Measurements from ENCODE around the gene RGR. TPM values are rescaled to one million over a fixed set of nuclear protein-coding genes. Genes with fewer than 3 reads are reported as not detected.
A peak's percentile ranks its signal among the peaks of the same experiment; 100 is the strongest.

Gene RGR
- total RNA-seq, 1 experiment from 2014 or later = not detected

DNA sequence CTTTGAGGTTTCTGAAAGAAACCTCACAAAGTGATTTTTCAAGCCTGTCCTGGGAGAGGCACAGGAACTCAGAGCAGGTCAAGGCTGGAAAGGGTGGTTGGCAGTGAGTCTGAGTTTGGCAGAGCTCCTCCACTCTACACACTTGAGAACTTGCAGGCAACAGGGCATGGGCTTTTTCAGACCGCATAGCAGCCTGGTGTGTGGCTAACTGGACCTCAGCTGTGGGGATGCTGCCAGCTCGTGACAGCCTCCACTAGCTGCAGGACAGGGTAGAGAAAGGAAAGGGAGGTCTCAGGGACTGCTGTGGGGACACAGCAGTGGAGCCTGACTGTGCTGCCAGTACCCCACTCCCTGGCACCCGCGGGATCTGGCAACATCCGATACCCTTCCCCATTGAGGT, 47.9 kb upstream of the RGR start:
- DNase-seq (ENCODE audit: low read depth, low spot score) (no peak), ATAC-seq (peak; percentile 39; the same call in 1 of the 2 replicates)
- CTCF ChIA-PET = no interaction called here
- POLR2A ChIA-PET = no interaction called here
- Histone ChIP-seq H3K27ac (ENCODE audit: low read length) (no peak overlapping the region), H3K9me3 (ENCODE audit: control insufficient read depth, insufficient read depth, low read depth, low read length) (no peaks in the 10 kb centered on the region), H3K36me3 (ENCODE audit: control insufficient read depth, insufficient read depth, low read length) (no peaks in the 10 kb centered on the region), H3K4me1 (ENCODE audit: control insufficient read depth, insufficient read depth, low read length) (peaks cover 13% of the 10 kb centered on the region), H3K4me3 (ENCODE audit: low read depth in 2 of 2, low read length in 2 of 2) (no peak overlapping the region), H3K27me3 (ENCODE audit: control insufficient read depth, insufficient read depth, low read length) (peaks cover 40% of the 10 kb centered on the region)
- TF ChIP-seq, protein P1, sequence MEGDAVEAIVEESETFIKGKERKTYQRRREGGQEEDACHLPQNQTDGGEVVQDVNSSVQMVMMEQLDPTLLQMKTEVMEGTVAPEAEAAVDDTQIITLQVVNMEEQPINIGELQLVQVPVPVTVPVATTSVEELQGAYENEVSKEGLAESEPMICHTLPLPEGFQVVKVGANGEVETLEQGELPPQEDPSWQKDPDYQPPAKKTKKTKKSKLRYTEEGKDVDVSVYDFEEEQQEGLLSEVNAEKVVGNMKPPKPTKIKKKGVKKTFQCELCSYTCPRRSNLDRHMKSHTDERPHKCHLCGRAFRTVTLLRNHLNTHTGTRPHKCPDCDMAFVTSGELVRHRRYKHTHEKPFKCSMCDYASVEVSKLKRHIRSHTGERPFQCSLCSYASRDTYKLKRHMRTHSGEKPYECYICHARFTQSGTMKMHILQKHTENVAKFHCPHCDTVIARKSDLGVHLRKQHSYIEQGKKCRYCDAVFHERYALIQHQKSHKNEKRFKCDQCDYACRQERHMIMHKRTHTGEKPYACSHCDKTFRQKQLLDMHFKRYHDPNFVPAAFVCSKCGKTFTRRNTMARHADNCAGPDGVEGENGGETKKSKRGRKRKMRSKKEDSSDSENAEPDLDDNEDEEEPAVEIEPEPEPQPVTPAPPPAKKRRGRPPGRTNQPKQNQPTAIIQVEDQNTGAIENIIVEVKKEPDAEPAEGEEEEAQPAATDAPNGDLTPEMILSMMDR (IDR thresholded peaks at IDR 0.05) = no peak
- no peak for TF ChIP-seq POLR2AphosphoS5 (IDR thresholded peaks at IDR 0.05; ENCODE audit: low read depth, low read length)
- TF ChIP-seq, protein P2, sequence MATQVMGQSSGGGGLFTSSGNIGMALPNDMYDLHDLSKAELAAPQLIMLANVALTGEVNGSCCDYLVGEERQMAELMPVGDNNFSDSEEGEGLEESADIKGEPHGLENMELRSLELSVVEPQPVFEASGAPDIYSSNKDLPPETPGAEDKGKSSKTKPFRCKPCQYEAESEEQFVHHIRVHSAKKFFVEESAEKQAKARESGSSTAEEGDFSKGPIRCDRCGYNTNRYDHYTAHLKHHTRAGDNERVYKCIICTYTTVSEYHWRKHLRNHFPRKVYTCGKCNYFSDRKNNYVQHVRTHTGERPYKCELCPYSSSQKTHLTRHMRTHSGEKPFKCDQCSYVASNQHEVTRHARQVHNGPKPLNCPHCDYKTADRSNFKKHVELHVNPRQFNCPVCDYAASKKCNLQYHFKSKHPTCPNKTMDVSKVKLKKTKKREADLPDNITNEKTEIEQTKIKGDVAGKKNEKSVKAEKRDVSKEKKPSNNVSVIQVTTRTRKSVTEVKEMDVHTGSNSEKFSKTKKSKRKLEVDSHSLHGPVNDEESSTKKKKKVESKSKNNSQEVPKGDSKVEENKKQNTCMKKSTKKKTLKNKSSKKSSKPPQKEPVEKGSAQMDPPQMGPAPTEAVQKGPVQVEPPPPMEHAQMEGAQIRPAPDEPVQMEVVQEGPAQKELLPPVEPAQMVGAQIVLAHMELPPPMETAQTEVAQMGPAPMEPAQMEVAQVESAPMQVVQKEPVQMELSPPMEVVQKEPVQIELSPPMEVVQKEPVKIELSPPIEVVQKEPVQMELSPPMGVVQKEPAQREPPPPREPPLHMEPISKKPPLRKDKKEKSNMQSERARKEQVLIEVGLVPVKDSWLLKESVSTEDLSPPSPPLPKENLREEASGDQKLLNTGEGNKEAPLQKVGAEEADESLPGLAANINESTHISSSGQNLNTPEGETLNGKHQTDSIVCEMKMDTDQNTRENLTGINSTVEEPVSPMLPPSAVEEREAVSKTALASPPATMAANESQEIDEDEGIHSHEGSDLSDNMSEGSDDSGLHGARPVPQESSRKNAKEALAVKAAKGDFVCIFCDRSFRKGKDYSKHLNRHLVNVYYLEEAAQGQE (IDR thresholded peaks at IDR 0.05; ENCODE audit: insufficient read depth in 1 of 2, low read depth in 2 of 2, low read length in 1 of 2) = no peak
- no peak for TF ChIP-seq SIN3A (IDR thresholded peaks at IDR 0.05; ENCODE audit: borderline replicate concordance, insufficient read depth, low read depth, low read length)
- no peak for TF ChIP-seq TCF7L2 (IDR thresholded peaks at IDR 0.05; ENCODE audit: low read depth, low read length)
- in situ Hi-C loops (cut with HindIII; ENCODE audit: low pct_unique_long_range_greater_than_20kb, low sequenced_read_pairs) = no loop called here
- no TSS peak for BruUV-seq (replicated peaks)
- intact Hi-C loops (cut with micrococcal nuclease; ENCODE audit: unreplicated experiment) = no loop called here

DNA sequence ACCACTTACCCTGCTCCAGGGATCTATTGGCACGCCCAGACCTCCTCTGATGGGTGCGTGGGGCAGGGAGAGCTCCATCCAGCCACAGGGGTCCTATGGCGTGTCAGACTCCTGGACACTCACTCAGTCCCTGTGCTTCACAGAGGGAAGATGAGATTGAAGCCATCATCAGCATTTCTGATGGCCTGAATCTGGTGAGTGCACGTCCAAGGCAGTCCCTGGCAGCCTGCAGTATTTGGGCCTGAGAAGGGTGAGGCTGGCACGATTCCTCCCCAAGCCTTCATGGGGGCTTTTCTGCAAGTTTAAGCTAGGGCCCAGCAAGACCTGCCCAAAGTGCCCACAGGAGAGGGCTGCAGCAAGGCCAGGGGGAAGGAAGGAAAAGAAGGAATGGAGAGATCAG, 47.2 kb upstream of the RGR start:
- BruUV-seq (replicated peaks) = no TSS peak
- DNase-seq (ENCODE audit: low read depth, low spot score) (no peak), ATAC-seq (no peak)
- Histone ChIP-seq H3K27me3 (ENCODE audit: control insufficient read depth, insufficient read depth, low read length) (peaks cover 40% of the 10 kb centered on the region), H3K9me3 (ENCODE audit: control insufficient read depth, insufficient read depth, low read depth, low read length) (no peaks in the 10 kb centered on the region), H3K27ac (ENCODE audit: low read length) (no peak overlapping the region), H3K36me3 (ENCODE audit: control insufficient read depth, insufficient read depth, low read length) (no peaks in the 10 kb centered on the region), H3K4me1 (ENCODE audit: control insufficient read depth, insufficient read depth, low read length) (peaks cover 13% of the 10 kb centered on the region), H3K4me3 (ENCODE audit: low read depth in 2 of 2, low read length in 2 of 2) (no peak overlapping the region)
- intact Hi-C loops (cut with micrococcal nuclease; ENCODE audit: unreplicated experiment) (no loop called here), in situ Hi-C loops (cut with HindIII; ENCODE audit: low pct_unique_long_range_greater_than_20kb, low sequenced_read_pairs) (no loop called here)
- POLR2A ChIA-PET = no interaction called here
- CTCF ChIA-PET = no interaction called here
- TF ChIP-seq TCF7L2 (IDR thresholded peaks at IDR 0.05; ENCODE audit: low read depth, low read length) (no peak), SIN3A (IDR thresholded peaks at IDR 0.05; ENCODE audit: borderline replicate concordance, insufficient read depth, low read depth, low read length) (no peak), POLR2AphosphoS5 (IDR thresholded peaks at IDR 0.05; ENCODE audit: low read depth, low read length) (no peak)
- TF ChIP-seq, protein P1 (IDR thresholded peaks at IDR 0.05) = no peak
- TF ChIP-seq, protein P2 (IDR thresholded peaks at IDR 0.05; ENCODE audit: insufficient read depth in 1 of 2, low read depth in 2 of 2, low read length in 1 of 2) = no peak
